NCI-H82 treated with DMSO at 0.1 percent for 48 hours (cell line): ENCODE results near the gene MTLN.
"Not testable (repeated sequence)": the region's sequence is repeated elsewhere in the genome, so short reads cannot be mapped to it uniquely, and the experiment has no call there.

Experiments used
- DNase-seq: peaks from one replicate; lab custom pipeline; 2025; ENCODE audit not compliant: unreplicated experiment; lab: John Stamatoyannopoulos, UW

MTLN gene

DNA sequence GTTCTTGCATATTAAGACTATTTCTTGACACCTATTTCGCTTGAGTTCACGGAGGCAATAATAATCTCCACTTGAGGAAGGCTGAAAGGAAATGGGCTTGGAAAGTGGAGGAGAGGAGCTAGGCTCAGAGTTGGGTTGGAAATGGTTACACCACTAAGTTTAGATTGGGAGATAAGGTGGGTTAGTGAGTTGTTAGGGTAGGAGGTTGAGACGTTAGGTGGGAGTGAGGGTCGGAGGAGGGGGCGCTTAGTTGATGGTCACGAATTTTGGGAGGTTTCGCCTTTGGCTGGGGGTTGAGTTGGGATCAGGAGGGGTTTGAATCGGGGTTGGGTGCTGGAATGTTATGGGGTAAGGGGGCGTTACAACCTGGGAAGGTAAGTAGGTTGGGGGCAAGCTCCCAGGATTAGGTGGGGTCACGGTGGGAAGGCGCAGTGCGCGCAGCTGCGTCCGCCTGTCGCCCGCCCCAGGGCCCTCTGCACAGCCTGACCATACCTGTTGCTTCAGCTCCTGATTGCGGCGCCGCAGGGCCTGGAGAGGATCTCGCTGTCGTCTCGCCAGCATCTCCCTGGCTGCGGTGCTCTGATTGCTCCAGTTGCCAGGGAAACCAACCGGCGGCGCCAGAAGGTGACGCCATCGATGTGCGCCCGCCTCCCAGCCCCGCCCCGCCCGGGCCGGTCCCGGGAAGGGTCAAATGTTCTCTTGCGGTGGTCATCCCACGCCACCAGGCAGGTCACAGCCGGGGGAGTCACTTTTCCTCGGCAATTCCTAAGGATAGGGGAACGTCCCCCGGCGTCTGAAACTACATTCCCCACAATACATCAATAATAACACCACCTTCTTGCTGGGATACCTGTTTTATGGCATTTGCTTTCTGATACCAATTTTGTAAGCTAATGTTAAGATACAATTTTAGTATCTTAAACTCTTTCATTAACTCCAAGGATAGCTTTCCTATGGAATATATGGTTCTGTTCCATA lies 7.7 kb downstream of the MTLN start, which contains the start of gene NPHP1:
TSS of gene NPHP1 (minus strand) at position 606 of the 978 bp plus-strand sequence. CDS start at position 561, 45 bp downstream.
- peak; percentile 11 for DNase-seq

DNA sequence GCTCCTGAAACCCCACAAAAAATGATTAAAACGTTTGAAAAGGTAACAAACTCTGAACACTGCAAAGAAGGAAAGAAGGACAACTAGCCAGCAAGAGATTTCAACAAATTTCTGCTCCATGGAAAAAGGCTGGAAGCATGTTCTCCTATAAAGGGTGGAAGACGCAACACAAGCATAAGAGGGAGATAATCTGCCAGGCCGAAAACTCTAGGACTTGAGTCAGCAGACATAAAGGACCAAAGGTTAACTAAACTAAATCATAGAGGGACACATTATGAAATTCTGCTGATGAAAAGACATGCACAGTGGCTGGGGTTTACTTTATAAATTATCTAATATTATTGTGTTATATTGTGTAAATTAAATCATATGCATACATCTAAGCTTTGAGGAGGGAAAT lies 14.3 kb downstream of the MTLN start:
- DNase-seq = no peak

DNA sequence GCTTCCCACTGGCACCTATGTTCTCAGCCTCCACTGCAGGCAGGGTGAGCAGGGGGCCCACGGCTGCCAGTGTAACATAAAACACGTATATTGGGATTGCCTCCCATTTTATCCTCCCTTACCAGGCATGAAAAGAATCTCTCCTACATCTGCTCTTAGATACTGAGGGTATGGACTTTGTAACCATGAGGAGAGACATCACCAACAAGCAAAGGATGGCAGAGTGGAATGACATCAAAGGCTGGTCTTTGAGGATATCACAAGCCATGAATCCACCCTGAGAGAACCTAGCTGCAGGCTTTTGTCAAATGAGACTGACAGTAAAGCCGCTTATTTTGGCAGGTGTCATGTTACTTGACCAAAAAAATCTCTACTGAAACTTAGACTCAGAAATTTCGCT lies 14.9 kb downstream of the MTLN start:
- no peak for DNase-seq

DNA sequence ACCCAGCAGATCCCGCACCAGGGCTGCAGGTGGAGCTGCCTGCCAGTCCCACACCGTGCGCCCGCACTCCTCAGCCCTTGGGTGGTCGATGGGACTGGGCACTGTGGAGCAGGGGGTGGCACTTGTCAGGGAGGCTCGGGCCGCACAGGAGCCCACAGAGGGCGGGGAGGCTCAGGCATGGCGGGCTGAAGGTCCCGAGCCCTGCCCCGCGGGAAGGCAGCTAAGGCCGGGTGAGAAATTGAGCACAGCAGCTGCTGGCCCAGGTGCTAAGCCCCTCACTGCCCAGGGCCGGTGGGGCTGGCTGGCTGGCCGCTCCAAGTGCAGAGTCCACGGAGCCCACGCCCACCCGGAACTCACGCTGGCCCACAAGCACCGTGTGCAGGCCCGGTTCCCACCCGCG lies 22.2 kb downstream of the MTLN start:
- DNase-seq = not testable (repeated sequence)

DNA sequence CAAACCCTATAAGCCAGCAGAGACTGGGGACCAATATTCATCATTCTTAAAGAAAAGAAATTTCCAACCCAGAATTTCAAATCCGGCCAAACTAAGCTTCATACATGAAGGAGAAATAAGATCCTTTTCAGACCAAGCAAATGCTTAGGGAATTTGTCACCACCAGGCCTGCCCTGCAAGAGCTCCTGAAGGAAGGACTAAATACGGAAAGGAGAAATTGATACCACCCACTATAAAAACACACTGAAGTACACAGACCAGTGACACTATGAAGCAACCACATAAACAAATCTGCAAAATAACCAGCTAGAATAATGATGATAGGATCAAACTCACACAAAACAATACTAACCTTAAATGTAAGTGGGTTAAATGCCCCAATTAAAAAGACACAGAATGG lies 29.9 kb downstream of the MTLN start:
- DNase-seq = no peak

DNA sequence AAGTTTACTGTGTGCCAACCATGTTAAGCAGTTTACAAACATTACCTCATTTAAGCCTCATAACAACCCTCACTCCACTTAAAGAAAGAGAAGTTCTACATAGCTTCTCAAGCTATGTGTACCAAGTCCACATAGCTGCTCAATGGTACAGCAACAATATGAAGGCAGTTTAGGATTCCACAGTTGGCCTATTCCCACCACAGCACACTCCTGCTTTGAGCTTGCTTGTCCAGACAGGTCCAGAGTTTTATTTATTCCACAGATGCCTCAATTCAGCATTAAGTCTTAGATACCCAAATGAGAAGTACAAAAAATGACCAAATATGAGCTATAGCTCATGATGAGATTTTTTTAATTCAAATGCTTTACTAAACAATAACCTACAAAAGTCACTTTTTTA lies 32.3 kb downstream of the MTLN start:
- DNase-seq = no peak

DNA sequence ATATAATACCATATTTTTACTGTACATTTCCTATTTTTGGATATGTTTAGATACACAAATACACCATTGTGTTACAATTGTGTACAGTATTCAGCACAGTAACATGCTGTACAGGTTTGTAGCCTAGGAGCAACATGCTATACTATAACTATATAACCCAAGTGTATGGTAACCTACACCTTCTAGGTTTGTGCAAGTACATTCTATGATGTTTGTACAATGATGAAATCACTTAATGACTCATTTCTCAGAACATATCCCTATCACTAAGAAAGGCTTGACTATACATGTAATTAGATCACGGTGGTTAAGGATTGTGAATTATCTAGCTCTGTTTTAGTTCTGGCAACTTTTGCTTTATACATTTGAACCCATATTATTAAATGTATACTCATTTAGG lies 38.8 kb downstream of the MTLN start:
- DNase-seq = no peak

DNA sequence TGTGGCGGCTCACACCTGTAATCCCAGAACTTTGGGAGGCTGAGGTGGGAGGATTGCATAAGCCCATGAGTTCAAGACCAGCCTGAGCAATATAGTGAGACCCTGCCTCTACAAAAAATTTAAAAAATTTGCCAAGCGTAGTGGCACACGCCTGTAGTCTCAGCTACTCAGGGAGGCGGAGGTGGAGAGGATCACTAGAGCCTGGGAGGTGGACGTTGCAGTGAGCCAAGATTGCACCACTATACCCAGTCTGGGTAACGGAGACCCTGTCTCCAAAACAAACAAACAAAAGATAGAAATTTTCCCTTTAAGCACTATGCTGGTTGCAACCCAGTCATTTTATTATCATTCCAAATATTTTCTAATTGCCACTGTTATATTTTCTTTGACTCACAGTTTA lies 39.8 kb downstream of the MTLN start:
- DNase-seq = no peak

DNA sequence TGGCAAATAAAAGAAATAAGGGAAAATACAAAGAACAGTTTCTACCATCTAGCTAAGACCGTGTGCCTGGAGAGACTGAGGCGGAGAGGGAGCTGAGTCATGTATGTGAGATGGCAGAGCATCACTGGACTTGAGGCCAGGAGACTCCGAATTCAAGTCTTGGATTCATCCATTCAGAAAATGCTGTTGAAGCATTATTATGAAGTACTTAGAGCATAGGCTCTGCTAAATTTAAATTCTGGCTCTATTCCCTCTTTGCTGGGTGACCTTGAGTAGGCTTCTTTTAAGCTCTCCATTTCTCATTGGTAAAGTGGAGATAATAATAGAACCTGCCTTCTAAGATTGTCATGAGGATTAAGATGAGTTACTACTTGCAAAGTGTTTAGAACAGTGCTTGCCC lies 42.2 kb downstream of the MTLN start:
- no peak for DNase-seq

DNA sequence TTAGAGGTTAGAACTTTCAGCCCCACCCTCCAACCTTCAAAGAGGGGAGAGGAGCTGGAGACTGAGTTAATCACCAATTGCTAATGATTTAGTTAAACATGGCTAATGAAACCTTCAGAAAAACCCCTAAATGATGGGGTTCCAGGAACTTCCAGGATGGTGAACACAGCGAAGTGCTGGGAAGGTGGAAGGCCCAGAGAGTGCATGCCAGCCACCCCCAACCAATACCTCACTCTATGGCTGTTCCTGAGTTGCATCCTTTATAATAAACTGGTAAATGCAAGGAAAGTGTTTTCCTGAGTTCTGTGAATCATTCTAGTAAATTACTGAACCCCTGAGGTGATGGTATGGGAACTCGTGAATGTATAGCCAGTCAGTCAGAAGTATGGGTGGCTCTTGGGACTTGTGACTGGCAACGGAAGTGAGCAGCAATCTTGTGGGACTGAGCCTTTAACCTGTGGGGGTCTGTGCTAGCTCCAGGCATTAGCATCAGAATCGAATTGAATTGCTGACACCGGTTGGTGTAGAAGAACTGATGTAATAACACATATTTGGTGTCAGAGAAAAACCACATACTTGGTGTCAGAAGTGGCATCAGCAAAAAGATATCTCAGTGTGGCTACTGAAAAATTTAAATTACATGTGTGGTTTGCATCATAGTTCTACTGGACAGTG lies 44.9 kb downstream of the MTLN start:
- DNase-seq = no peak

DNA sequence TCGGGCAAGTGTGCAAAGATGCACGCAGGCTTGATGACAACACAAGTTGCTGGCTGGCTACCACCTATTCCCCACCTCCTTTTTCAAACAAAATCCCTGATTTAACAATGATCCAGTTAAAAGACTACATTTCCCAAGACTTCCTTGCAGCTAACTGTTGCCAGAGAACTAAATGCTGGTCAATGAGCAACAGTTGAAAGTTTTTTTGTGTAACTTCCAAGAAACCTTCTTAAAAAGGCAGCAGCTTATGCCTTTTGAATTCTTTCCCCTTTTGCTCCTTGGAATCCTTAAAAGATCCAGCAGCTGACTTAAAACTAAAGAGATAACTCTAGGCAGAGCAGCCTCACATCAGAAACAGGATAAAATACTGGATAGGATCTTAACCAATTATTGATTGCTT lies 46.1 kb downstream of the MTLN start:
- no peak for DNase-seq
